COLO668 (cell line): ENCODE measurements around the gene FSCN2.

ENCODE experiments used
- DNase-seq: peaks from one replicate; lab custom pipeline; 2025; ENCODE audit not compliant: unreplicated experiment; lab: John Stamatoyannopoulos, UW

FSCN2 gene

DNA sequence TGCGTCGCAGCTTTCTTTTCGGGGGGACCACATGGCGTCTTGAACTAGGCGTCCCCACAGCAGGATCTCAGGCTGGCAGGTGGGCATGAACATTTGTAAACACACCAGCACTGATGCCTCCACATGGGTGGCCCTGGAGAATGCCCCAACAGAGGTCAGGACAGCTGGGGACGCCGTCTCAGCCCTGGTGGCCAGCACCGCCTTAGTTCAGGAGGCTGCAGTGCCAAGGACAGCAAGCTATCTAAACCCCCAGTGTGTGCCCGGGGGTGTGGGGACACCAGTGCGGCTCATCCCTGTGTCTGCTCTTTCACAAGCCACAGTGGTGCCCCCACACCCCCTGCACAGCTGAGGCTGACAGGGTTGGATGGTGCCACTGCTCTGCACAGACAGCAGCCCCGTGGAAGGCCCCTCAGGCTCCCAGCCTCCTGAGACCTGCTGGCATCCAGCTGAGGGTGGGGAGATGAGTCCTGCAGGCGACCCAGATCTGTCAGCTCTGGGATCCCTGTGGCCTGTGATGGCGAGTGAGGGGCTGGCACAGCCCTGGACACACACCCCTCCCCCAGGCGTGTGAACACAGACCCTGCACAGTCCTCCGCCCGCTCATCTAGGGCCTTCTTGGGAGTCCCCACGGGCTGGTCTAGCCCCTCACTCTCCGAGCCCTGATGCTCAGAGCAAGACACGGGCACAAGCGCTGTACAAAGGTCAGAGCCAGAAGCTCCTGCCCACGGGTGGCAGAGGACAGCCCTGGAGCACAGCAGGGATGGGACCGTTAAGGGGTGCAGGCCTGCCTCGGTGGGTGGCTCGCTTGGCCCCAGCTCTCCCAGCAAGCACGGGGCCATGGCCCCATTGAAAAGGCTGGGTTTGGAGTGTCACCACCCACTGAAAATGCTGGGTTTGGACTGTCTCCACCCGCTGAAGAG is 10.7 kb downstream of the FSCN2 start:
- DNase-seq: no peak

GRCh38 chr17:81539571-81539900 is 11.4 kb downstream of the FSCN2 start:
- DNase-seq: no peak

- DNase-seq: no peak
Measured at GRCh38 chr17:81539961-81540675, 11.9 kb downstream of the FSCN2 start.

GRCh38 chr17:81540676-81541027 is 12.5 kb downstream of the FSCN2 start:
- DNase-seq: no peak

DNA sequence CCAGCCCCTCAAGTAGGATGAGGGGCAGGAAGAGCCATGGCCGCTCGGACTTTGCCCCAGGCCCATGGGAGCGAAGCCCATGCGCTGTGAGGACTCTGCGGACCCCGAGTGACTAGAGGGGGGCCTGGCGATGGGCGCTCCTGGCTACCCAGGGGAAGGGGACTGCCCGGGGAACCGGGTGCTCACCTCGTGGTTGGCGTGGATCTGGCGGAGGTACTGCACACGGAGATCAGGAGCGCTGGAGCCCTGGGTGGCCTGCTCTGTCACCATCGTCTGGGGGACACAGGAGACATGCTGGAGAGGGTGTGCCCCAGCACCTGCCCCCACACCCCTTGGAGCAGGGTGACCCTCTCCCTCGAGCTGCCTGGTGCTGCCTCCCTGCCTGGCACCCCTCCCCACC is 12.9 kb downstream of the FSCN2 start:
- DNase-seq: no peak

GRCh38 chr17:81542431-81543338 is 14.5 kb downstream of the FSCN2 start:
- DNase-seq: no peak

DNA sequence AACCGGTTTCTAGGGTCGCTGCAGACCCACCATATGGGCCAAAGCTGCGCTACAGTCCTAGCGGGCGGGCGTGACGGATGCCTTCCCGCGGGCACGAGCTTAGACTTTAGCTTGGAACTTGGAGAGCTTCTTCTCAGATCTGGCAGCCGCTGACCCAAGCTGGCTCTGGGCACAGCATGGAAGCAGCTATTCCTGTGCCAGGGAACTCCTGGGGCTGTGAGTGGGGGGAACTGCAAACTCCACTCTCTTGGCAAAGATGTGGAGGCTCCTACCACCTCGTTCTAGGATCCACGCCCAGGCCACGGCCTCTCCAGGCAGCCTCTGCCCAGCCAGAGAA is 15.1 kb downstream of the FSCN2 start:
- no peak for DNase-seq

GRCh38 chr17:81543756-81544155 is 15.6 kb downstream of the FSCN2 start:
- no peak for DNase-seq

DNA sequence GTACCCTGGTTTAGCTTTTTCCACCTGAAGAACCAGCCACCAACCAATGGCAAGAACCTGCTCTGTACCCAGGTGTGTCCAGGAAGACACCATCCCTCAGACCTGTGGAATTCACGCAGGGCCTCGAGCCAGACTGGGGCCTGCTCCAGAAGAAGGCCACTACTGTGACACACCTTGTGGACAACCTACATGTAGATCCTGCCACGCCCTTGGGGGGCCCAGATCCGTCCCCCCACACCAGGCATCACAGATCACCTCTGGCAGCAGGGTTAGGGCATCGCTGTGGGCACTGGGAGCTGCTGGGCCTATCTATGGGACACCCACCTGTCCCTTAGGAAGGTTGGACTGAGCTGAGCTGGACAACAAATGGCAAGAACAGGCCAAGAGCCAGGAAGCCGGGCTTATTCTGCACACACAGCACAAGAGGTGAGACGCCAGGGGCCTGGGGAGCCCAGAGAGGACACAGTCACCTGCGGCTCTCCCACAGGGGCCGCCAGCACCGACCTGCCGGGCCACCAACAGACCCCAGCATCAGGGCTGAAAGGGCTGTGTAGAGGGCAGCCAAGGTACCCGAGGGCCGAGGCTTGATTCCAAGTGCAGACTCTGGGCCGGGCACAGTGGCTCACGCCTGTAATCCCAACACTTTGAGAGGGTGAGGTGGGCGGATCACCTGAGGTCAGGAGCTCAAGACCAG is 16.3 kb downstream of the FSCN2 start:
- no peak for DNase-seq

GRCh38 chr17:81545160-81545949 is 17.2 kb downstream of the FSCN2 start:
- DNase-seq: no peak

DNA sequence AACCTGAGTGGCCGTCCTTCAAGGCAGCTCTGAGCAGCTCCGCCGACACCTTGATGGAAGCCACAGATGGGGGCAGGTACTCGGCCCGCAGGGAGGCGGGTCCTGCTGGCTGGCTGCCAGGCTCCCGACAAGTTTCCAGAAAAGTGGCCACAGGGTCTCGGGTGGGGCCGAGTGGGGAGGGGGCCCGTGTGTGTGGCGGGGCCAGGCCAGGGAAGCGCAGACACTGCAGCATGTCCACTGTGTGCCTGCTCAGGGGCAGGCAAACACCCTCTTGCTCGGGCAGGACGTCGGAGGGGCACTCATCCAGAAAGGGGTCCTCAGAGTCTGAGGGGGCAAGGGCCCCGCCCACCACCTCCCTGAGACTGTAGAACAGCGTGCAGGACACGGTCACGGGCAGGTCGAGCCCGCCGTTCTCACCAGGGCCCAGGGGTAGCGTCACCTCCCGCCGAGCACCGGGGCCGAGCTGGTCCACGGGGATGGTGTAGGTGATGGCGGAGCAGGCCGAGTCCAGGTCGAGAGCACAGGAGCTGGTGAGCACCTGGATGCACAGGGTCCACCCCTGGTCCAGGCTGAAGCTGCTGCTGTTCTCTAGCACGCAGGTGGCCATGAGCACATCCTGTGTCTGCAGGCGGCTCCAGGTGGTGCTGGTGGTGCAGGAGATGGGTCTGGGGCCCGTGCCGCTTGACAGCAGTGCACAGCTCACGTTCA is 18.9 kb downstream of the FSCN2 start:
- DNase-seq: no peak

GRCh38 chr17:81547614-81547982 is 19.4 kb downstream of the FSCN2 start:
- DNase-seq: no peak

- DNase-seq: no peak
Measured at GRCh38 chr17:81549031-81549557, 20.9 kb downstream of the FSCN2 start.

DNA sequence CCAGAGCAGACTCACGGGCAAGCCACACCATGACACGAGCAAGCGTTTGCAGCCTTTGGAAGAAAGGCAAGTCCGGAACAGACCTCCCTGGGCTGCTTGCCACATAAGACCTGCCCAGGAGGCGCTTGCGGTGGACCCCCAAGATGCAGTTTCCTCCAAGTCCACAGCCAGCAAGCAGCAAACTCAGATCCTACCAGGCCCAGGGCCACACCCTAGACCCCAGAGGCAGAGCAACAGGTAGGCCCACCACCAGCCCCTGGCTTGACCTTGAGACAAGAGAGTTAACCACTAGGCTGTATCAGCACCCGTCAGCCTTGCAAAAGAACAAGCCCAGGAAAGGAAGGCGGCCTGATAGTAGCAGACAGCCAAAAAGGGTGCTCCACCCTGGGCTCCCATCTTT is 21.6 kb downstream of the FSCN2 start:
- no peak for DNase-seq

- DNase-seq: no peak
Measured at GRCh38 chr17:81550285-81550684, 22.1 kb downstream of the FSCN2 start.

- no peak for DNase-seq
Measured at GRCh38 chr17:81550830-81551457, 22.8 kb downstream of the FSCN2 start.

DNA sequence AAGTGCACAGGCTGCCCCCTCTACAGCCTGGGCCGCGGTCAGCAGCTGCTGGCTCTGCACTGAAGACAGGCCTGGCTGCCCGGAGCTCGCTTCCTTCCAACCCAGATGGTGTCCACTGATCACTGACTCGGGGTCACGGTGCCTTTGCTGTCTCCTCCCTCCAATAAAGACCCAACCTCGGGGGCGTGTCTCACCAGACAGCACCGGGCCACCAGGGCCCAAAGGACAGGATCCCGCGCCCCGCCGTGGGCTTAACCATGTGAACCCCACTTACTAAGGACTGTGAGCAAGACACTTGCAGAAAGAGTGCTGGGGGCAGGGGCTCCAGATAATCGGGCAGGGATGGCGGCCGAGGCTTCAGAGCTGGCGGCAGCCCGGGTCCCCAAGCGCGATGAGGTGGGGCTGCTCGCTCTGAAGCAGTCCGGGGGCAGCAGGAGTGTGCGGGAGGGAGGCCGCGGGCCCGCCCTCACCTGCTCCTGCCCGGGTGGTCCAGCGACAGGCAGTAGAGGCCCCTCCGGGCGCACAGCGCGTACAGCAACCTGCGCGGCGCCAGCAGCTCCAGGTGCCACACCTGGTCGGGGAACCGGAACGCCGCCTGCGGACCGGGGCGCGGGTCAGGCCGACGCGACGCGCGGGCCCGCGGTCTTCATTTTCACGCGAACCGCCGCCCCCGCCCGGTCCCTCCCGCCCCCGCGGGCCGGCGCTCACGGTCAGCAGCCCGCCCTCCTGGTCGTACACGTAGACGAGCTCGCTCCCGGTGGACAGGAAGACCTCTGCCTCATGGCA is 23.5 kb downstream of the FSCN2 start:
- DNase-seq: peak; percentile 45
